ENCODE measurements around the gene OGFOD2. TPM values are rescaled to one million over a fixed set of nuclear protein-coding genes. Genes with fewer than 3 reads are reported as not detected.

Gene OGFOD2
- total RNA-seq, 1 donor from 2014 or later: 19.5 TPM

DNA sequence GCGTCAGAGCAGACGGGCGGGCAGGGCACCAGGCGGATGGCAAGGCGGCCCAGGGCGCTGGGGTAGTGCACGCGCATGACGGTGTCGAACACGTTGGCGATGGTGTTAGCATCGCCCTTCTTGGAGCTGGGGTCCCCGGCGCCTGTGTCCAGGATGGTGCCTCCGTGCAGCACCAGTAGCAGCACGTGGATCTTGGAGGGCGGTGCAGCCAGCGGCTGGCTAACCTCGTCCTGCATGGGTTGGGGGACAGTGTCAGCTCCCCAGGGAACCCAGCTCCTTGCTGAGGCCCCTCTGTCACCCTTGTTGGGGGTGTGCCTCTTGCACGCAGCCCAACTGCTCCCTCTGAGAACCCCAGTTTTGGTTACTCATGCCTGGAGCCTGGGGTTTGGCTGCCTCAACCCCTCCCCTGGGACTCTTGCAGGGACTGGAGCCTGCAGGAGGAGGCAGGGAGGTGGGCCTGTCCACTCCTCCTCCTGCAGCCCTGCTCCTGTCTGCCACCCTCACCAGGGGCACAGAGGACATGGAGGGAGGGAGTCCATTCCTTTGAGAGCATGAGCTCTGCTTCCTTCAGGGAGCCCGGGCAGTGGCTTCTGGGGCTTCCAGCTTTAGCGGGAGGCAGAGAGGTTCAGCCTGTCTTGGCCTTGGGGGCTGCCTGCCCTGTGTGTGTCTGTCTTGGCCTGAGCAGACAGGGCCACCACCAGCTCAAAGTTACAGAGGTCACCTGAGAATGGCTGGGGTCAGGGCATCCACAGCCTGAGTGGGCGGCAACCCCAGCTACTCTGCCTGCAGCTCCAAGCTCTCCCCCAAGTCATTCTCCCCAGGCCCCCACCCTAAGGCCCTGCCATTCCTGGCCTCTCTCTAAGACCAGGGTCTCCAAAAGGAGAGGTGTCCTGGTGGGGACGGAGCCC lies 22.6 kb downstream of the OGFOD2 start:
- DNase-seq: no peak
- H3K27ac ChIP-seq: no peak overlapping the region
- intact Hi-C loops (cut with DNase I): no loop called here
- no peak for ATAC-seq
- no peaks in the 10 kb centered on the region for H3K9me3 ChIP-seq
- H3K4me3 ChIP-seq: no peak overlapping the region
- H3K36me3 ChIP-seq: peaks cover 57% of the 10 kb centered on the region
- no peaks in the 10 kb centered on the region for H3K4me1 ChIP-seq
- no peaks in the 10 kb centered on the region for H3K27me3 ChIP-seq (ENCODE audit: low read depth)
- TF ChIP-seq, protein P1, sequence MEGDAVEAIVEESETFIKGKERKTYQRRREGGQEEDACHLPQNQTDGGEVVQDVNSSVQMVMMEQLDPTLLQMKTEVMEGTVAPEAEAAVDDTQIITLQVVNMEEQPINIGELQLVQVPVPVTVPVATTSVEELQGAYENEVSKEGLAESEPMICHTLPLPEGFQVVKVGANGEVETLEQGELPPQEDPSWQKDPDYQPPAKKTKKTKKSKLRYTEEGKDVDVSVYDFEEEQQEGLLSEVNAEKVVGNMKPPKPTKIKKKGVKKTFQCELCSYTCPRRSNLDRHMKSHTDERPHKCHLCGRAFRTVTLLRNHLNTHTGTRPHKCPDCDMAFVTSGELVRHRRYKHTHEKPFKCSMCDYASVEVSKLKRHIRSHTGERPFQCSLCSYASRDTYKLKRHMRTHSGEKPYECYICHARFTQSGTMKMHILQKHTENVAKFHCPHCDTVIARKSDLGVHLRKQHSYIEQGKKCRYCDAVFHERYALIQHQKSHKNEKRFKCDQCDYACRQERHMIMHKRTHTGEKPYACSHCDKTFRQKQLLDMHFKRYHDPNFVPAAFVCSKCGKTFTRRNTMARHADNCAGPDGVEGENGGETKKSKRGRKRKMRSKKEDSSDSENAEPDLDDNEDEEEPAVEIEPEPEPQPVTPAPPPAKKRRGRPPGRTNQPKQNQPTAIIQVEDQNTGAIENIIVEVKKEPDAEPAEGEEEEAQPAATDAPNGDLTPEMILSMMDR (IDR thresholded peaks at IDR 0.05): no peak

DNA sequence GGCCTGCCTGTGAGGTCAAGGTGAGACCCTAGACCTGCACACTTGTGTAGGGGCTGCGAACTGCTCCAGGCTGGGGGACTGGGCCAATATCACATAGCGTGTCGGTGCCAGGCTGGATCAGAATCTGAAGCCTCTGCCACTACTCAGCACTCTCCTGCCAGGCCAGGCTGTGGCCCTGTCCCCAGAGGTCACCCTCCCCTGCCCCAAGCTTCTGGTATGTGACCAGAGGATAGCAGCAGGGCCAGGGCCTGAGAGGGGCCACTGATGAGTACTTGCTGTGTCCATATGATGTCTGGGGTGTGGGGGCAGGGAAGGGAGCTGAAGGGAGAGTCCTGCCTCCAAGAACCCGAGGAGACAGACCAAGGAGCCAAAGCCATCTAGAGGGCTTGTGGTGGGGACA lies 23.3 kb downstream of the OGFOD2 start:
- ATAC-seq (no peak), DNase-seq (no peak)
- no peaks in the 10 kb centered on the region for H3K9me3 ChIP-seq
- H3K4me1 ChIP-seq: no peaks in the 10 kb centered on the region
- TF ChIP-seq, protein P1 (IDR thresholded peaks at IDR 0.05): no peak
- no peak overlapping the region for H3K4me3 ChIP-seq
- H3K27ac ChIP-seq: no peak overlapping the region
- intact Hi-C loops (cut with DNase I): no loop called here
- H3K27me3 ChIP-seq (ENCODE audit: low read depth): no peaks in the 10 kb centered on the region
- H3K36me3 ChIP-seq: peaks cover 63% of the 10 kb centered on the region

DNA sequence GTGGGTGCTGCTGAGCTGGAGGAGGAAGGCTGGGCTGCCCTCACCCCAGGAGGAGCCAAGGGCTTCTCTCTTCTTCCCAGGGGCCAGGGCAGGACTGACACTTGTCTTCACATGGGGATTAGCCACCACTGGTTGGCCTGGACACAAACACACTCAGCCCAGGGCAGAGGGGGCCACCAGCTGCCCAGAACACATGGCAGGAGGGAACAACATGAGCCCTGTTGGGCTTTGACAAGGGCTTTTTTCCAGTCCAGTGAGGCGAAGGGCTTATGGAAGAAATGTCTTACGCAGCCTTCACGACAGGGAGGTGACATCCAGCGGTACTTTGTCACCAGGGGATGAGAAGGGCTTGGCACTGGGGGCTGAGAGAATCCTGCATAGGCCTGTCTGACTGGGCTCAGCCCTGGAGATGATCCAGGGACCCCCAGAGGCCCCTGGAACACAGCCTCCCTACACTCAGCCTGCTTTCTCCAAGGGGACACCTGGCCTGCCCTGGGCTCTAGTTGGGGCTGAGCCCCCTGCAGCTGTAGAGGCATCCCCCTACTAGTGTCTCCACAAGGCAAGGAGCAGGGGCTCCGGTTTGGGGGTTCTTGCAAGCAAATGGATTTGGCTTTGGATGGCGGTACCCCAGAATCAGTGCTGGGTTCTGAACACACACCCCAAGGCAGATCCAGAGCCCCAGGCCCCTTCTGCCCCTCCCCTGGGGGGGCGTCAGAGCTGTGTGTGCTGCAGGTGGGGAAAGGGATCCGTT lies 24.3 kb downstream of the OGFOD2 start:
- ATAC-seq: no peak
- no peaks in the 10 kb centered on the region for H3K27me3 ChIP-seq (ENCODE audit: low read depth)
- H3K27ac ChIP-seq: no peak overlapping the region
- peaks cover 70% of the 10 kb centered on the region for H3K36me3 ChIP-seq
- TF ChIP-seq, protein P1 (IDR thresholded peaks at IDR 0.05): no peak
- H3K9me3 ChIP-seq: no peaks in the 10 kb centered on the region
- no peak for DNase-seq
- intact Hi-C loops (cut with DNase I): no loop called here
- H3K4me3 ChIP-seq: no peak overlapping the region
- no peaks in the 10 kb centered on the region for H3K4me1 ChIP-seq

DNA sequence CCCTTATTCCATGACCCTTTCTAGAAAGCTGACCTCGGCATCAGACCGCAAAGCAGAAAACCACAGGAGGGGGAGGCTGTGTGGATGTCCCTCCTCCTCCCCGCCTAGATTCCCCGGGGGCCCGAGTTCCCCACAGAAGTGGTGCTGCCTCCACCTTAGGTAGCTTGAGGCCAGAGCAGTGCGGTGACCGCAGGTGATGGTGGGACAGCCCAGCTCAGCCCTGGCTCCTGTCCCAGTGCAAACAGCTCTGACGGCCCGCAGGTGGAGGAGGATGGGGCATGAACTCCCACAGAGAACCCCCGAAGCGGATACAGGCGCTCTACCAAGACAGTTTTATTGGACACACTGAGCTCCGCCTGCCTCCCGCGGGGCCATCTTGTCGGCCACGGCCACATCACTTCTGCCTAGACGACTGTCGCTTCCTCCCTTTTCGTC lies 25.0 kb downstream of the OGFOD2 start:
- H3K9me3 ChIP-seq: no peaks in the 10 kb centered on the region
- H3K27ac ChIP-seq: no peak overlapping the region
- peaks cover 70% of the 10 kb centered on the region for H3K36me3 ChIP-seq
- ATAC-seq (no peak), DNase-seq (no peak)
- no peak overlapping the region for H3K4me3 ChIP-seq
- intact Hi-C loops (cut with DNase I): no loop called here
- H3K4me1 ChIP-seq: no peaks in the 10 kb centered on the region
- TF ChIP-seq, protein P1 (IDR thresholded peaks at IDR 0.05): no peak
- H3K27me3 ChIP-seq (ENCODE audit: low read depth): no peaks in the 10 kb centered on the region

DNA sequence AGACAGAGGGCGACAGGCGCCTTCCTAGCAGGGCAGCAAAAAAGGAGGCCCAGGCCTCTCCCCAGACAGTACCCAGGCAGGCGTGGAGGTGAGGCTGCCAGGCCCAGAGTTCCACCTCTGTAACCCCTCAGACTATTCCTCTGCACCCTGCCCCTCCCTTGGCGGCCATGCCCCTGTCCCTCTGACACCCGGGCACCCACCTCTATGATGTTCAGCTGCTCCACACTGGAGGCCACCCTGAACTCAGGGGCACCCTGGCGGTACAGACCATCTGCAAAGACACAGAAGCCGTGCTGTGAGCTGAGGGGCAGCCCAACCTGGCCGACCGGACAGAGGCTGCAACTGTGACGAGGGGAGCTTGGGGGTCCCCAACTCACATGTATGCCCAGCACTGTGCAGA lies 25.5 kb downstream of the OGFOD2 start:
- intact Hi-C loops (cut with DNase I): no loop called here
- H3K27me3 ChIP-seq (ENCODE audit: low read depth): no peaks in the 10 kb centered on the region
- H3K36me3 ChIP-seq: peaks cover 72% of the 10 kb centered on the region
- H3K9me3 ChIP-seq: no peaks in the 10 kb centered on the region
- TF ChIP-seq, protein P1 (IDR thresholded peaks at IDR 0.05): no peak
- ATAC-seq (no peak), DNase-seq (no peak)
- no peak overlapping the region for H3K4me3 ChIP-seq
- no peak overlapping the region for H3K27ac ChIP-seq
- H3K4me1 ChIP-seq: no peaks in the 10 kb centered on the region
